GM18502 (cell line): ENCODE data around the gene ACSS2.

Experiments
- ATAC-seq: cut with Tn5 transposase; IDR thresholded peaks from one replicate; pipeline ENCODE4 v1.9.1; 2021; ENCODE audit warnings: mild to moderate bottlenecking; ENCODE audit not compliant: unreplicated experiment, poor library complexity

The ACSS2 gene

DNA sequence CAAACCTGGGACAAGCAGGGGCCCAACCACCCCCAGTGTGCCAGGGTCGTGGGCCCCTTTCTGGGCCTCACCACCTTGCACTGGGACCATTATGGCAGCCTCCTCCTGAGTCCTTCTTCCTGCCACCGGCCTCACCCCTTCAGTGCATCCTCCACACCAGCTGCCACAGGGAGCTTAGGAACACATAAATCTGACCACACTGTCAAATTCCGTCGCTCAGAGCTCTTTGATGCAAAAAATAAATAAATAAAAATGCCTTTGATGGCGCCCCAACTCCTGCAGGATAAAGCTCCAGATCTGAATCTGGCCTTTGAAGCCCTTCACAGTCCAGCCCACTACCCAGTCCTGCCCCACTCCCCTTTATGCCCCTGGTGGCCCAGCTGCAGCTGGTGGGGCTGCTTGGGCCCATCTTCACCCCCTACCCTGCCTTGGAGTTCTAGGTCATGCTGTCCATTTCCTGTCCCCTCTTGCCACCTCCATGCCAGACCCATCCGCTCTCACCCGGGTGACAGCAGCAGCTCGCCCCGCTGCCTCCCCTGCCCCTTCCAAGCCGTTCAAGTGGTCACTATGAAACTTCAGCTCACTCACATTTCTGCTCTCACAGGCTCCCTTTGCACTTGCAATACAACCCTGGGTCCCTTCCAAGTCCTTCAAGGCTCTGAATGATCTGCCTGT lies 95.3 kb downstream of the ACSS2 start:
- no peak for ATAC-seq

DNA sequence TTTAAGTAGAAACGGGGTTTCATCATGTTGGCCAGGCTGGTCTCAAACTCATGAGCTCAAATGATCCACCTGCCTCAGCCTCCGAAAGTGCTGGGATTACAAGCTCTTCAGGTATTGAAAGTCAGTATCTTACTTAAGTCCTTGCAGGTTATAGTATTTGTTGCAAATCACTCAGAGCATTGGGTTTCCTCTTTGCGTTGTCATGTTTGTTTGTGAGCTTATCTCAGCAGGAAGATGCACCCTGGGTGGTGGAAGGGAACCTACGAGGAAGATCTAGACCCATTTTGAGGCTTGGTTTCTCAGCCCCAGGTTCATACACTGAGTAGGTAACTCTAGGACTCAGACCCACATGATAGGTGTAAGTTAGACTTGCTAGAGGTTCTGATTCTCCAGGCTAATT lies 97.8 kb downstream of the ACSS2 start:
- no peak for ATAC-seq

DNA sequence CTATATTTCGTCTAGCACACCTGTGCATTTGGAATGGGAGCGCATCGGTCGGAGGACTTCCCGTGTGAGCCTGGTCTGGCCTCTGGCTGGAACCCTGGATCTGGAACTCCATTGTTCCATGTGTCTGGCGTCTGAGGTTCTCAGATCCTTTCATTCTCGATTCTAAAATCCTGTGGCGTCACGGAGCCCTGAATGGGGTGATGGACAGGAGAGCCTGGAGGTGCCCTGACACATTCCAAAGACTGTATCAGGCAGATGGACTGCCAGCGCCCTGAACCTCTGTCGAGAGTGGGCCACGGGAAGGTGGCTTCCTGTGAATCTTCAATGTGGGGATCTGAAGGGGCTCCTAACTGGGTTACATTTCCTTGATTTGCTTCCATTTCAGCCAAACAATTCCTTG lies 99.9 kb downstream of the ACSS2 start:
- ATAC-seq, result no peak
